Activated CD8-positive, alpha-beta memory T cell treated with anti-CD3 and anti-CD28 coated beads, Interleukin-2, amount 50 U/mL, for 24 hours (primary cell): ENCODE results near the gene GRSF1.
"Not testable (repeated sequence)": the region's sequence is repeated elsewhere in the genome, so short reads cannot be mapped to it uniquely, and the experiment has no call there.

ENCODE experiments used
- DNase-seq: peaks from one replicate; pipeline ENCODE4 v3.0.0-alpha.2; 2020; ENCODE audit errors: extremely low read depth

GRSF1 gene

GRCh38 chr4:70839589-70840093 is at the start of gene GRSF1:
TSS of gene GRSF1 (minus strand) at chr4:70839890. CDS start at chr4:70839827, 63 bp downstream.
- peak; percentile 84 for DNase-seq

GRCh38 chr4:70885174-70885573 is 45.5 kb upstream of the GRSF1 start:
- no peak for DNase-seq

- DNase-seq: no peak
Measured at GRCh38 chr4:70880739-70881138, 41.0 kb upstream of the GRSF1 start.

- no peak for DNase-seq
Measured at GRCh38 chr4:70877556-70877955, 37.9 kb upstream of the GRSF1 start.

- DNase-seq: no peak
Measured at GRCh38 chr4:70874268-70875156, 34.8 kb upstream of the GRSF1 start.

- DNase-seq: no peak
Measured at GRCh38 chr4:70873216-70873615, 33.5 kb upstream of the GRSF1 start.

GRCh38 chr4:70868778-70869177 is 29.1 kb upstream of the GRSF1 start:
- no peak for DNase-seq

- no peak for DNase-seq
Measured at GRCh38 chr4:70863099-70863790, 23.6 kb upstream of the GRSF1 start.

- DNase-seq: no peak
Measured at GRCh38 chr4:70859066-70859465, 19.4 kb upstream of the GRSF1 start.

GRCh38 chr4:70858454-70858853 is 18.8 kb upstream of the GRSF1 start:
- DNase-seq: no peak

- no peak for DNase-seq
Measured at GRCh38 chr4:70855464-70855863, 15.8 kb upstream of the GRSF1 start.

- DNase-seq: no peak
Measured at GRCh38 chr4:70849291-70849690, 9.6 kb upstream of the GRSF1 start.

- DNase-seq: no peak
Measured at GRCh38 chr4:70844180-70844579, 4.5 kb upstream of the GRSF1 start.

GRCh38 chr4:70842761-70843435 is 3.2 kb upstream of the GRSF1 start:
- DNase-seq: no peak

- no peak for DNase-seq
Measured at GRCh38 chr4:70841951-70842350, 2.3 kb upstream of the GRSF1 start.

GRCh38 chr4:70841211-70841610 is 1.5 kb upstream of the GRSF1 start:
- DNase-seq: no peak

- DNase-seq: not testable (repeated sequence)
Measured at GRCh38 chr4:70840631-70841030, 941 bp upstream of the GRSF1 start.

- DNase-seq: peak; percentile 18
Measured at GRCh38 chr4:70840137-70840536, 447 bp upstream of the GRSF1 start.

- DNase-seq: peak; percentile 19
Measured at GRCh38 chr4:70838666-70839588, 763 bp downstream of the GRSF1 start.

GRCh38 chr4:70838204-70838603 is 1.5 kb downstream of the GRSF1 start:
- DNase-seq: no peak

- DNase-seq: no peak
Measured at GRCh38 chr4:70836081-70836480, 3.6 kb downstream of the GRSF1 start.
